22Rv1 (cell line): Measurements from ENCODE around the gene UTP11.

Experiments
- ZFX ChIP-seq: fragments of 450-650 bp; IDR thresholded peaks from 2 replicates; pipeline ENCODE4 v1.6.1; 2017; ENCODE audit warnings: antibody characterized with exemption, borderline replicate concordance
- TF ChIP-seq, protein P1 (sequence below): fragments of 450-650 bp; IDR thresholded peaks from 2 replicates; pipeline ENCODE4 v1.5.1; 2017; ENCODE audit warnings: mild to moderate bottlenecking

DNA sequence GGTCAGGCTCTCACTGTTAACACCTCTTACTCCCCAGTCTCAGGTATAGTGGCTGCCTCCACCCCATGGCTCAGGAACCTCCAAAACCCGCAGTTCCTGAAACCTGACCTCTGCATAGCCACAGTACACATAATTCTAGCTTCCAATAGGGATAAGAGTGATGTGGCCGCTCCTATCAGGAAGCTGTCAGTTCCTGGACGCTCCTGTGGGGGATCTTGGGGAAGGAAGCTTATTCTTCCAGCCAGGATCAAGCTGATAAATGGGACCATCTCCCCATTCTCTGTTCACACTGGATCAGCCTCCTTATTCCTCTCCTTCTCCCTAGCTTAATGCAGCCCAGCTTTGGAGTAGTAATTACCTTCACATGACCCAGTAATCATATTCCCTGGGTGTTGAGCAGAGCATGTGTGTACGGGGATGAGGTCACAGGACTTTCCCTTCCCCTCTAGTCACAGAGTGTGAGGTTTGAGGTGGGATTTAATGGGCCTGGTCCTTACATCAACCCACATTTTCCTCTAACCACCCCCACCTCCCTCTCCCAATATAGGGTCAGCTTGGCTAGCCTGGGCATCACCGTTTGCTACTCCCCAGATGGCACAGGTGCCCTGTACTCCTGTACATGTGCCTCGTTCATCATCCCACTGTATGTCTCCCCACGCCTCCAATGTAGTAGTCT is 41.0 kb downstream of the UTP11 start:
- no peak for TF ChIP-seq ZFX
- TF ChIP-seq, protein P1, sequence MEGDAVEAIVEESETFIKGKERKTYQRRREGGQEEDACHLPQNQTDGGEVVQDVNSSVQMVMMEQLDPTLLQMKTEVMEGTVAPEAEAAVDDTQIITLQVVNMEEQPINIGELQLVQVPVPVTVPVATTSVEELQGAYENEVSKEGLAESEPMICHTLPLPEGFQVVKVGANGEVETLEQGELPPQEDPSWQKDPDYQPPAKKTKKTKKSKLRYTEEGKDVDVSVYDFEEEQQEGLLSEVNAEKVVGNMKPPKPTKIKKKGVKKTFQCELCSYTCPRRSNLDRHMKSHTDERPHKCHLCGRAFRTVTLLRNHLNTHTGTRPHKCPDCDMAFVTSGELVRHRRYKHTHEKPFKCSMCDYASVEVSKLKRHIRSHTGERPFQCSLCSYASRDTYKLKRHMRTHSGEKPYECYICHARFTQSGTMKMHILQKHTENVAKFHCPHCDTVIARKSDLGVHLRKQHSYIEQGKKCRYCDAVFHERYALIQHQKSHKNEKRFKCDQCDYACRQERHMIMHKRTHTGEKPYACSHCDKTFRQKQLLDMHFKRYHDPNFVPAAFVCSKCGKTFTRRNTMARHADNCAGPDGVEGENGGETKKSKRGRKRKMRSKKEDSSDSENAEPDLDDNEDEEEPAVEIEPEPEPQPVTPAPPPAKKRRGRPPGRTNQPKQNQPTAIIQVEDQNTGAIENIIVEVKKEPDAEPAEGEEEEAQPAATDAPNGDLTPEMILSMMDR, result no peak
